Measurements from ENCODE around the gene GPHN.

GPHN gene

GRCh38 chr14:66900719-66901118, 392.8 kb downstream of the GPHN start:
- H4K8ac ChIP-seq (ENCODE audit: low read depth, low read length) = no peak overlapping the region
- no peak overlapping the region for H3K27ac ChIP-seq (ENCODE audit: low read depth, low read length)
- H3K9ac ChIP-seq (ENCODE audit: low read length) = no peak overlapping the region
- no peak overlapping the region for H2BK5ac ChIP-seq (ENCODE audit: low read depth, low read length, poor library complexity)
- H3K4ac ChIP-seq (ENCODE audit: low read depth, low read length) = no peak overlapping the region
- no peaks in the 10 kb centered on the region for H3K36me3 ChIP-seq (ENCODE audit: control insufficient read depth in 1 of 2, insufficient read depth in 2 of 2, low read length in 2 of 2)
- no peak overlapping the region for H3K14ac ChIP-seq (ENCODE audit: low read length)
- DNase-seq = no peak
- no peak overlapping the region for H4K91ac ChIP-seq (ENCODE audit: low read depth, low read length)
- H3K79me1 ChIP-seq (ENCODE audit: low read length) = no peaks in the 10 kb centered on the region
- no peak overlapping the region for H4K12ac ChIP-seq (ENCODE audit: low read depth, low read length)
- no peaks in the 10 kb centered on the region for H3K9me3 ChIP-seq (ENCODE audit: insufficient read depth, low read depth, low read length)
- no peak overlapping the region for H2AK5ac ChIP-seq (ENCODE audit: low read length)
- H3K4me2 ChIP-seq (ENCODE audit: low read length) = no peak overlapping the region
- no peaks in the 10 kb centered on the region for H3K27me3 ChIP-seq (ENCODE audit: insufficient read depth, low read length)
- H3K4me1 ChIP-seq (ENCODE audit: control insufficient read depth in 1 of 2, insufficient read depth in 2 of 2, low read length in 2 of 2) = no peaks in the 10 kb centered on the region
- H3K4me3 ChIP-seq (ENCODE audit: low read depth, low read length) = no peak overlapping the region
- no peak overlapping the region for H2BK12ac ChIP-seq (ENCODE audit: low read length)
- H2BK120ac ChIP-seq (ENCODE audit: insufficient read depth, low read length, poor library complexity) = no peak overlapping the region
- no peak overlapping the region for H3K18ac ChIP-seq (ENCODE audit: low read length)
- no peak overlapping the region for H2AFZ ChIP-seq (ENCODE audit: insufficient read depth, low read length, poor library complexity)
- WGBS (ENCODE audit: extremely low coverage, insufficient coverage, insufficient read length) = no CpG with 5 or more reads among the region's 2 CpGs
- H3K23ac ChIP-seq (ENCODE audit: low read length) = no peak overlapping the region
- H3K79me2 ChIP-seq (ENCODE audit: control insufficient read depth, insufficient read depth, low read length, poor library complexity) = no peaks in the 10 kb centered on the region

GRCh38 chr14:66910311-66910840, 402.4 kb downstream of the GPHN start:
- Histone ChIP-seq H3K27me3 (ENCODE audit: insufficient read depth, low read length) (no peaks in the 10 kb centered on the region), H3K79me2 (ENCODE audit: control insufficient read depth, insufficient read depth, low read length, poor library complexity) (no peaks in the 10 kb centered on the region), H4K8ac (ENCODE audit: low read depth, low read length) (no peak overlapping the region), H2BK5ac (ENCODE audit: low read depth, low read length, poor library complexity) (no peak overlapping the region), H3K4me3 (ENCODE audit: low read depth, low read length) (no peak overlapping the region), H3K4me1 (ENCODE audit: control insufficient read depth in 1 of 2, insufficient read depth in 2 of 2, low read length in 2 of 2) (no peaks in the 10 kb centered on the region), H2AFZ (ENCODE audit: insufficient read depth, low read length, poor library complexity) (no peak overlapping the region), H2BK120ac (ENCODE audit: insufficient read depth, low read length, poor library complexity) (no peak overlapping the region), H2AK5ac (ENCODE audit: low read length) (no peak overlapping the region), H4K12ac (ENCODE audit: low read depth, low read length) (no peak overlapping the region), H3K4ac (ENCODE audit: low read depth, low read length) (no peak overlapping the region), H3K36me3 (ENCODE audit: control insufficient read depth in 1 of 2, insufficient read depth in 2 of 2, low read length in 2 of 2) (no peaks in the 10 kb centered on the region), H2BK12ac (ENCODE audit: low read length) (no peak overlapping the region), H3K9ac (ENCODE audit: low read length) (no peak overlapping the region), H3K27ac (ENCODE audit: low read depth, low read length) (no peak overlapping the region), H3K23ac (ENCODE audit: low read length) (no peak overlapping the region), H3K4me2 (ENCODE audit: low read length) (no peak overlapping the region), H3K14ac (ENCODE audit: low read length) (no peak overlapping the region), H3K18ac (ENCODE audit: low read length) (no peak overlapping the region), H3K79me1 (ENCODE audit: low read length) (no peaks in the 10 kb centered on the region), H3K9me3 (ENCODE audit: insufficient read depth, low read depth, low read length) (peaks cover 2% of the 10 kb centered on the region), H4K91ac (ENCODE audit: low read depth, low read length) (no peak overlapping the region)
- WGBS (ENCODE audit: extremely low coverage, insufficient coverage, insufficient read length) = no CpG with 5 or more reads among the region's 1 CpG
- DNase-seq = no peak

- no peak overlapping the region for H2BK120ac ChIP-seq (ENCODE audit: insufficient read depth, low read length, poor library complexity)
- no peak overlapping the region for H3K27ac ChIP-seq (ENCODE audit: low read depth, low read length)
- no peaks in the 10 kb centered on the region for H3K9me3 ChIP-seq (ENCODE audit: insufficient read depth, low read depth, low read length)
- no peak overlapping the region for H4K8ac ChIP-seq (ENCODE audit: low read depth, low read length)
- no peaks in the 10 kb centered on the region for H3K36me3 ChIP-seq (ENCODE audit: control insufficient read depth in 1 of 2, insufficient read depth in 2 of 2, low read length in 2 of 2)
- no peak overlapping the region for H4K12ac ChIP-seq (ENCODE audit: low read depth, low read length)
- no peaks in the 10 kb centered on the region for H3K27me3 ChIP-seq (ENCODE audit: insufficient read depth, low read length)
- H3K9ac ChIP-seq (ENCODE audit: low read length) = no peak overlapping the region
- no peaks in the 10 kb centered on the region for H3K79me2 ChIP-seq (ENCODE audit: control insufficient read depth, insufficient read depth, low read length, poor library complexity)
- no peak overlapping the region for H2AFZ ChIP-seq (ENCODE audit: insufficient read depth, low read length, poor library complexity)
- H2AK5ac ChIP-seq (ENCODE audit: low read length) = no peak overlapping the region
- no peak overlapping the region for H3K4me2 ChIP-seq (ENCODE audit: low read length)
- no peak overlapping the region for H3K4me3 ChIP-seq (ENCODE audit: low read depth, low read length)
- H3K14ac ChIP-seq (ENCODE audit: low read length) = no peak overlapping the region
- H4K91ac ChIP-seq (ENCODE audit: low read depth, low read length) = no peak overlapping the region
- H2BK5ac ChIP-seq (ENCODE audit: low read depth, low read length, poor library complexity) = no peak overlapping the region
- H2BK12ac ChIP-seq (ENCODE audit: low read length) = no peak overlapping the region
- H3K18ac ChIP-seq (ENCODE audit: low read length) = no peak overlapping the region
- no peak for DNase-seq
- H3K23ac ChIP-seq (ENCODE audit: low read length) = no peak overlapping the region
- no CpG with 5 or more reads among the region's 1 CpG for WGBS (ENCODE audit: extremely low coverage, insufficient coverage, insufficient read length)
- no peak overlapping the region for H3K4ac ChIP-seq (ENCODE audit: low read depth, low read length)
- H3K79me1 ChIP-seq (ENCODE audit: low read length) = no peaks in the 10 kb centered on the region
- no peaks in the 10 kb centered on the region for H3K4me1 ChIP-seq (ENCODE audit: control insufficient read depth in 1 of 2, insufficient read depth in 2 of 2, low read length in 2 of 2)
Observed at GRCh38 chr14:66916421-66916820, 408.5 kb downstream of the GPHN start.

DNA sequence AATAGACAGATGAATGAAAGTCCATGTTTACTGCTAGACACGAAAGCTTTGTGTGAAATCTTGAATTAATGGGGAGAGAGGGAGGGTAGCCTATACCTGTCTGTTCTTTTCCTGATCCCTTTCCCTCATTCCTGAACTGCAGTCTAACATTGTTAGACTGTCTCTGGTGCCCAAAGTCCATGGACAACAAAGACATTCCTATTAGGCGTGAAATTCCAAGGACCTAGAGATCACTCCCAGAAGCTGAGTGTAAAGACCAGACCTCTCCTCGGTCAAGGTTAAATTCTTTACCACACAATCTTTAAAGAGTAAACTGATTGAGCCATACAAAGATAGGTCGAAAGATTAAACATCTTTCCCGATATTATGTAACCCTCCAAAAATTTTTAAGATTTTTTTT, 410.6 kb downstream of the GPHN start:
- WGBS (ENCODE audit: extremely low coverage, insufficient coverage, insufficient read length) = no CpG with 5 or more reads among the region's 5 CpGs
- H4K12ac ChIP-seq (ENCODE audit: low read depth, low read length) = no peak overlapping the region

More for the DNA sequence above, 410.6 kb downstream of the GPHN start:
- DNase-seq = no peak
- H3K9me3 ChIP-seq (ENCODE audit: insufficient read depth, low read depth, low read length) = no peaks in the 10 kb centered on the region
- no peak overlapping the region for H2BK12ac ChIP-seq (ENCODE audit: low read length)
- H3K4me2 ChIP-seq (ENCODE audit: low read length) = no peak overlapping the region
- H4K8ac ChIP-seq (ENCODE audit: low read depth, low read length) = no peak overlapping the region
- no peak overlapping the region for H2BK120ac ChIP-seq (ENCODE audit: insufficient read depth, low read length, poor library complexity)
- no peak overlapping the region for H3K4ac ChIP-seq (ENCODE audit: low read depth, low read length)
- no peak overlapping the region for H3K9ac ChIP-seq (ENCODE audit: low read length)
- H3K79me2 ChIP-seq (ENCODE audit: control insufficient read depth, insufficient read depth, low read length, poor library complexity) = no peaks in the 10 kb centered on the region
- H3K27ac ChIP-seq (ENCODE audit: low read depth, low read length) = no peak overlapping the region
- H3K79me1 ChIP-seq (ENCODE audit: low read length) = no peaks in the 10 kb centered on the region
- no peak overlapping the region for H2AK5ac ChIP-seq (ENCODE audit: low read length)
- no peaks in the 10 kb centered on the region for H3K4me1 ChIP-seq (ENCODE audit: control insufficient read depth in 1 of 2, insufficient read depth in 2 of 2, low read length in 2 of 2)
- no peak overlapping the region for H3K14ac ChIP-seq (ENCODE audit: low read length)
- H3K18ac ChIP-seq (ENCODE audit: low read length) = no peak overlapping the region
- no peaks in the 10 kb centered on the region for H3K36me3 ChIP-seq (ENCODE audit: control insufficient read depth in 1 of 2, insufficient read depth in 2 of 2, low read length in 2 of 2)
- H4K91ac ChIP-seq (ENCODE audit: low read depth, low read length) = no peak overlapping the region
- H2BK5ac ChIP-seq (ENCODE audit: low read depth, low read length, poor library complexity) = no peak overlapping the region
- no peak overlapping the region for H2AFZ ChIP-seq (ENCODE audit: insufficient read depth, low read length, poor library complexity)
- H3K23ac ChIP-seq (ENCODE audit: low read length) = no peak overlapping the region
- no peaks in the 10 kb centered on the region for H3K27me3 ChIP-seq (ENCODE audit: insufficient read depth, low read length)
- H3K4me3 ChIP-seq (ENCODE audit: low read depth, low read length) = no peak overlapping the region

Measured in trophoblast cell (in vitro differentiated cells and primary cell).